Left ventricle myocardium inferior (tissue), 1 donor: ENCODE results near the gene DIS3L. TPM values are rescaled to one million over a fixed set of nuclear protein-coding genes. Genes with fewer than 3 reads are reported as not detected.
A peak's percentile ranks its signal among the peaks of the same experiment; 100 is the strongest.

ENCODE experiments used
- DNase-seq: peaks from one replicate; pipeline ENCODE4 v3.0.0-alpha.2; 2020
- H3K27ac ChIP-seq: fragments of 200-600 bp; replicated peaks from 2 replicates; pipeline ENCODE4 v1.8.0; 2021
- H3K27me3 ChIP-seq: fragments of 200-600 bp; 2 replicates; pipeline ENCODE4 v1.8.0; 2021; ENCODE audit warnings: low read depth
- H3K36me3 ChIP-seq: fragments of 200-600 bp; 2 replicates; pipeline ENCODE4 v1.8.0; 2021
- H3K4me1 ChIP-seq: fragments of 200-600 bp; 2 replicates; pipeline ENCODE4 v1.8.0; 2021
- H3K4me3 ChIP-seq: fragments of 200-600 bp; 2 replicates; pipeline ENCODE4 v1.8.0; 2021; ENCODE audit warnings: mild to moderate bottlenecking, moderate library complexity
- H3K9me3 ChIP-seq: fragments of 200-600 bp; replicated peaks from 2 replicates; pipeline ENCODE4 v1.8.0; 2021
- intact Hi-C: fragments of 100-400 bp; cut with micrococcal nuclease; formaldehyde crosslinking; loops from one replicate; pipeline ENCODE4 v1.11.0; 2022
- total RNA-seq: library from RNA; stranded (reverse); fragmentation: NEBNext Ultra II Directional; extraction: Animal tissue kit (Norgen Biotek cat#: 25700); gene quantifications from one replicate; pipeline ENCODE4 v1.2.1, GENCODE V29; 2021
- TF ChIP-seq, protein P1 (sequence below): fragments of 200-600 bp; IDR thresholded peaks from 2 replicates; pipeline ENCODE4 v1.8.0; 2021; ENCODE audit warnings: antibody characterized with exemption, mild to moderate bottlenecking, borderline replicate concordance
- donor health status: DM: no; HTN: yes; CAD: no; lungs with severe emphysema.

DIS3L gene
- total RNA-seq, 1 donor from 2014 or later: 36.6 TPM

GRCh38 chr15:66251790-66252684, 41.3 kb upstream of the DIS3L start:
- peaks cover 87% of the 10 kb centered on the region for H3K27me3 ChIP-seq

DNA sequence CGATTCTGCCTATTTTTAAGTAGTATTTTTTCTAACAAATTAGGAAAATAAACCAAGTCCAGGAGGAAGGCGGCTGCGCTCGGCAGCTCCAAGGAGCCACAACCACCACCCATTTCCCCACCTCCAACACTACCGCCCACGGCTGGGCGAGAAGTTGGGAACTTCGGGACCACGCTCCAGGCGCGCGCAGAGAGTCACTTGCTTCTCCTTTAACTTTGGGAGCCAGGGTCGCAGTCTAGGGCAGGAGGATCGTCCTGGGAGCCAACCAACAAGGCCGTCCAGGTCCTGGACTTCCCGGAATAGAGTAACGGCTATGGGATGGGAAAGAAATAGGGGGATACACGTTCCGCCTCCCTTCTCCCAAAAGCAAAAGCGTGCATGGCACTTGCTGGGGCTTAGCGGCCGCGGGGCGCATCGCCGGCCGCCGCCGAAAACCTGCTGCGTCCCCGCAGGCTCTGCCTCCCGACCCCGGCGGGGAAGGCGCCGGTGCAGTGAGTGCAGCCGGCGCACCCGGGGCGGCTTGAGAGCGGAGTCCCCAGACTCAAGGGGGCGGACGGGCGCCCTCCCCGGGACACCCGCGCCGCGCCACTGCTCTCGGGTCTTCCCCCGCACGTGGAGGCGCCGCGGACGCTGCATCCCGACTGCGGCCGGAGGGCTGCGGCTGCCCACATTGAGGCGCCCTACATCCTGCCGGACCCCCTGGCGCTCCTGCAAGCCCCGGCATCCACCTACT, 40.5 kb upstream of the DIS3L start:
- H3K27me3 ChIP-seq: peaks cover 89% of the 10 kb centered on the region

More at GRCh38 chr15:66251790-66252684, 41.3 kb upstream of the DIS3L start:
- TF ChIP-seq, protein P1, sequence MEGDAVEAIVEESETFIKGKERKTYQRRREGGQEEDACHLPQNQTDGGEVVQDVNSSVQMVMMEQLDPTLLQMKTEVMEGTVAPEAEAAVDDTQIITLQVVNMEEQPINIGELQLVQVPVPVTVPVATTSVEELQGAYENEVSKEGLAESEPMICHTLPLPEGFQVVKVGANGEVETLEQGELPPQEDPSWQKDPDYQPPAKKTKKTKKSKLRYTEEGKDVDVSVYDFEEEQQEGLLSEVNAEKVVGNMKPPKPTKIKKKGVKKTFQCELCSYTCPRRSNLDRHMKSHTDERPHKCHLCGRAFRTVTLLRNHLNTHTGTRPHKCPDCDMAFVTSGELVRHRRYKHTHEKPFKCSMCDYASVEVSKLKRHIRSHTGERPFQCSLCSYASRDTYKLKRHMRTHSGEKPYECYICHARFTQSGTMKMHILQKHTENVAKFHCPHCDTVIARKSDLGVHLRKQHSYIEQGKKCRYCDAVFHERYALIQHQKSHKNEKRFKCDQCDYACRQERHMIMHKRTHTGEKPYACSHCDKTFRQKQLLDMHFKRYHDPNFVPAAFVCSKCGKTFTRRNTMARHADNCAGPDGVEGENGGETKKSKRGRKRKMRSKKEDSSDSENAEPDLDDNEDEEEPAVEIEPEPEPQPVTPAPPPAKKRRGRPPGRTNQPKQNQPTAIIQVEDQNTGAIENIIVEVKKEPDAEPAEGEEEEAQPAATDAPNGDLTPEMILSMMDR: peak; percentile 75
- H3K36me3 ChIP-seq: no peaks in the 10 kb centered on the region
- peak overlapping the region; percentile 74 for H3K4me3 ChIP-seq
- DNase-seq: peak; percentile 48
- intact Hi-C loops: no loop called here
- no peak overlapping the region for H3K27ac ChIP-seq
- H3K9me3 ChIP-seq: no peaks in the 10 kb centered on the region
- peaks cover 32% of the 10 kb centered on the region for H3K4me1 ChIP-seq

DNA sequence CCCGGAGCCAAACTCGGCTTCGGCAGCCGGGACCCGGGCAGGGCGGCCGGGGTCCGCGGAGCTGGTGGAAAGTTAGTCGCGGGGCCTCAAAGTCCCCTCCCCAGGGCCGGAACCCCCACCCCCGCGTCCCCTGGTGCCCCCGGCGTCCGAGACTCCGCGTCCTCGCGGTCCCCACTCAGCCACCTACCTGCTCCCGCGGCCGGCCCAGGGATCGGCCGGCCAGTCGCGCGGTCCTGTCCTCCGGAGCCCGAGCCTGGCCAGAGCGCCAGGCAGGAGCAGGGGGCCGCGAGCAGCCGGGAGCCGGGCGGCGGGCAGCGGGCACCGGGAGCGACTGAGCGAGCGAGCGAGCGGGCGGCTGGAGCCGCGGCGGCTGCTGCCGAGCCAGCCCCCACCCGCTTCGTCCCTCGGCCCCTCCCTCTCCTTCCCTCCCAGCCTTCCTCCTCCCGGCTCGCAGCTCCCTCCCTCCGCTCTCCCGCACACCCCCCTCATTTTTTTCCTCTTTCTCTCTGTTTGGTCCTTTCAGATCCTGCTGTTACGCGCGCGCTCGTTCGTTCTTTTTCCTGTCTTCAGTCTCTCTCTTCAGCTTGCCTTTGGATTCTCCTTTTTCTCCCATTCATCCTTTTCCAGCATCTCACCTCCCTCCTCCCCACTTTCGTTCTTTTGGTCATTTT, 39.8 kb upstream of the DIS3L start, which contains the start of gene MEGF11:
TSS of gene MEGF11 (minus strand) at position 333 of the 671 bp plus-strand sequence. CDS start 125,347 bp downstream, outside the sequence.
- peaks cover 96% of the 10 kb centered on the region for H3K27me3 ChIP-seq

More for the DNA sequence above, 40.5 kb upstream of the DIS3L start:
- DNase-seq: no peak
- peaks cover 32% of the 10 kb centered on the region for H3K4me1 ChIP-seq
- H3K4me3 ChIP-seq: peak overlapping the region; percentile 74
- no peaks in the 10 kb centered on the region for H3K9me3 ChIP-seq
- no peaks in the 10 kb centered on the region for H3K36me3 ChIP-seq
- intact Hi-C loops: no loop called here
- no peak overlapping the region for H3K27ac ChIP-seq
- TF ChIP-seq, protein P1: peak; percentile 4

DNA sequence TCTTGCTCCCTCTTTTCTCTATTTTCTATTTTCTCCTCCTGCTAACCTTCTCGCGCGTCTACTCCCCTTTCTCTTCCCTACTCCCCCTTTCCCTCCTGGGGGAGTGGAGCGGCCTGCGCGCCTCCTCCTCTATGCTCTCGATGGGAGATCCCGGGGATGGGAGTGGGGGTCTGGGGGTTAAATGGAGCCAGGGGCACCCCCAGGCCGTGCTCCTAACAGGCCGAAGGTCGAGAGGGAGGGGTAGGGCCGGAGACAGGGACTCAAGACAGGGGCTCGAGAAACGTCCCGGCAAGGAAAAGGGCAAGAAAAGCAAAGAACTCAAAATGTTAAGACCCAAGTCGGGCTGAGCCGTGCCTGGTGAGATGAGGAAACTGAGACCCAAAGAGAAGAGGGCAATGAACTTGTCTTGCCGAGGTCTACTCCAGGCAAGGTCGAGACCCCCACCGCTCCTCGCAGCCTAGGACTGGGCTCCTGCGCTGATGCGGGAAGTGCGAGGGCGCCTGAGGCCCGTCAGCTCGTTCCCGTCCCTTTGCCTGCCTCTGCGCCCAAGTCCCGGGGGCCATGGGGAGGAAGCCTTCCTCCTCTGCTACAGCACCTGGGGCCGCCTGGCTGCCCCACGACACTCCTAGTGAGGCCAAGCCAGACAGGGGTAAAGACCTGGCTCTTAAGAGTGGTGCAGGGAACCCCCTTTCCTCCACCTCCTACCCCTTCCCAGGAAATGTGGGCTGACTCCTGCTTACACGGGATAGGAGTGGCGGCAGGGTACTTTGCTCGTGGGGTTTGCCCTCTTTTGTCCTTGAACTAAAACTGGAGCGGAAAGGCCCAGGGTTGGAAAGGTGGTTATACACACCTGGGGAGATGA, 39.0 kb upstream of the DIS3L start:
- no peaks in the 10 kb centered on the region for H3K36me3 ChIP-seq
- H3K4me3 ChIP-seq: peak overlapping the region; percentile 74
- no peak overlapping the region for H3K27ac ChIP-seq
- TF ChIP-seq, protein P1: no peak
- H3K4me1 ChIP-seq: peaks cover 32% of the 10 kb centered on the region
- intact Hi-C loops: no loop called here
- H3K9me3 ChIP-seq: no peaks in the 10 kb centered on the region
- peaks cover 98% of the 10 kb centered on the region for H3K27me3 ChIP-seq
- no peak for DNase-seq

More for the DNA sequence above, 39.8 kb upstream of the DIS3L start, which contains the start of gene MEGF11:
- Histone ChIP-seq H3K27ac (no peak within 1 kb of the TSS), H3K4me3 (peak within 1 kb of the TSS; percentile 74), H3K36me3 (no peaks in the 10 kb centered on the region), H3K9me3 (no peaks in the 10 kb centered on the region), H3K4me1 (peaks cover 32% of the 10 kb centered on the region)
- peak; percentile 25 for DNase-seq
- TF ChIP-seq, protein P1: no peak
- intact Hi-C loops: no loop called here
